Mucosa of gallbladder (tissue), 1 donor: ENCODE results near the gene MINDY4. TPM values are rescaled to one million over a fixed set of nuclear protein-coding genes. Genes with fewer than 3 reads are reported as not detected.

Experiments
- DNase-seq: peaks from one replicate; pipeline ENCODE4 v3.0.0-alpha.2; 2020; ENCODE audit warnings: low spot score
- total RNA-seq: library from RNA; stranded (reverse); gene quantifications from one replicate; pipeline ENCODE4 v1.2.1, GENCODE V29; 2021
- donor health status: DM: no; HTN: no; CAD: no.

Gene MINDY4
- total RNA-seq, 1 donor from 2014 or later: 23.1 TPM

- DNase-seq: no peak
These were observed 27.7 kb upstream of the MINDY4 start for GRCh38 chr7:30743371-30744074.

GRCh38 chr7:30744075-30744417 lies 27.2 kb upstream of the MINDY4 start:
- DNase-seq: no peak

- DNase-seq: no peak
These were observed 25.8 kb upstream of the MINDY4 start for GRCh38 chr7:30745261-30745941.

- no peak for DNase-seq
These were observed 21.2 kb upstream of the MINDY4 start for GRCh38 chr7:30750010-30750409.

- peak; percentile 65 for DNase-seq
These were observed 20.2 kb upstream of the MINDY4 start for GRCh38 chr7:30750683-30751650.

- DNase-seq: no peak
These were observed 19.4 kb upstream of the MINDY4 start, which contains the start of gene INMT for GRCh38 chr7:30751696-30752273. Gene INMT (plus strand): TSS chr7:30752135. CDS start chr7:30752151, 16 bp downstream.

GRCh38 chr7:30752484-30752883 lies 18.7 kb upstream of the MINDY4 start:
- no peak for DNase-seq

DNA sequence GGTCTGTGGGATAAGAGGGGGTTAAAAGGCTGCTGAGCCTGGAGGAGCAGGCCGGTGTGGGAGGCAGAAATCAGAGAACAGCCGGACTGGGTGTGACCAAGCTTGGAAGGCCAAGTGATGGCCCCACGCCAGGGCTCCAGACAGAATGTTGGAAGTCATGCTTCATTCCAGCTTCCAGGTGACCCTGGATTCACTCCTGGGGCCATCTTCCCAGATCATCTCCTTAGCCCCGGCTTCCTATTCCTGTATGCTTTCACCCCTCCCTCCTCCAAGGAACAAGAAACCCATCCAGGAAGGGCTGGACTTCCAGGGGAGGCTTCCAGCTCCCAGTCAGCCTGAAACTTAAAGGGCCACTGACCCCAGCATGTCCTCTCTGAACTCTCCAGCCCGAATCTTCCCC lies 18.2 kb upstream of the MINDY4 start:
- peak; percentile 71 for DNase-seq

- no peak for DNase-seq
These were observed 16.8 kb upstream of the MINDY4 start for GRCh38 chr7:30754315-30754877.

DNA sequence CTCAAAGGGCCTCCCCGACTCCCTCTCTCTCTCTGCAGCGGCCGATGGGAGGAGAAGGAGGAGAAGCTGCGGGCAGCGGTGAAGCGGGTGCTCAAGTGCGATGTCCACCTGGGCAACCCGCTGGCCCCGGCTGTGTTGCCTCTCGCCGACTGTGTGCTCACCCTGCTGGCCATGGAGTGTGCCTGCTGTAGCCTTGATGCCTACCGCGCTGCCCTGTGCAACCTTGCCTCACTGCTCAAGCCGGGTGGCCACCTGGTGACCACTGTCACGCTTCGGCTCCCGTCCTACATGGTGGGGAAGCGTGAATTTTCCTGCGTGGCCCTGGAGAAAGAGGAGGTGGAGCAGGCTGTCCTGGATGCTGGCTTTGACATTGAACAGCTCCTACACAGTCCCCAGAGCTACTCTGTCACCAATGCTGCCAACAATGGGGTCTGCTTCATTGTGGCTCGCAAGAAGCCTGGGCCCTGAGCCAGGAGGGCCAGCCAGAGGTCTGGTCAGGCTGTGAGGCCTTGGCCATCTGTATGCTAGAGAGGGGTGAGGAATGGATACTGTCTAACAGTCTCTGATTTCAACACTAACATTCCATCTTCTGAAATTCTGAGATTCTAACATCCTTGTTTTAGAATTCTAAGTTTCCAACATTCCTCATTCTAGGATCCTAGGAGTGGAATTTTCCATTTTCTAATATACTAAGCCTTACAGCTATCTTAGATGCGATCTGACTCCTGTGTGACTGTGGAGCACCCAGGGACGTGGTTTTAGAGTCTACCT lies 15.6 kb upstream of the MINDY4 start:
- DNase-seq: peak; percentile 62

DNA sequence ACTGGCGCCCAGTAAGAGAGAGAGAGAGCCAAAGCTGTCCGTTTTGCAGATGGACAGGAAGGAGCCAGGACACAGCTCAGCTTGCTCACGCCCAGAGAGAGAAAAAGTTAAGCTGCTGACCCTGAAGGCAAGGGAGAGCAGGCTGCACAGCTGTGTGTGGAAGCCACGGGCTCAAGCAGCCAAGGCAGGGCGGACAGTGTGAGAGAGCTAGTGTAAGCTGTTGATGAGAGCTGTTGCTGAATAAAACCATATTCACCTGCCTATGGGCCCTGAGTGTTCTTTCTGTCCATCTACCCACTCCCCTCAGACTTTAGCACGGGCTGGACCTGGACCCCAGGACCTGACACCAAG lies 13.9 kb upstream of the MINDY4 start:
- no peak for DNase-seq

DNA sequence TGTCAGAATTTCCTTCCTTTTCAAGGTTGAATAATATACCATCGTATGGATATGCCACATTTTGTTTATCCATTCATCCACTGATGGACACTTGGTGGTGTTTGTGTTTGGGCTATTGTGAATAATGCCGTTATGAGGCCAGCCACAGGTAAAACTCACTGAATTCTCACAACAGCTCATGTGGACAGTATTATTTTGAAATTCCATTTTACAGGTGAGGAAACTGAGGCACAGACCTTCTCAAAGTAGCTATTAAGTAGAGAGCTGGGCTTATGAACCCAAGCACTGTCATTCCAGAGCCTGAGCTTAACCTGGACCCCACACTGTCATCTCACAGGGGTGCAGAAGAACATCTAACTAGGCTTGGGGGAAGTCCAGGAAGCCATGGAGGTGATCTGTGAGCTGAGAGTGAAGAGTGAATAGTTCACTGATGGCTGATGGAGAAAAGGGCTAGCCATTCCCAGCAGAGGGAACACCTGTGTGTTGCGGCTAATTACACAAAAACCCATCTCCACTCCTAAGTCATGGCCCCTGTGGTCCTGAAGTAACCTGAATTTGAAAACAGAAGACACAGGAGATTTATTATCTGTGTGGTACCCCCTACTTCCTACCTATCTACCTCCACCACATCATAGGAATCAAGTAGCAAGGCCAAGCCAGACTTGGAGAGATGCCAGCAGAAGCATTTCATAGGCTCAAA lies 10.6 kb upstream of the MINDY4 start:
- DNase-seq: no peak

- no peak for DNase-seq
These were observed 9.7 kb upstream of the MINDY4 start for GRCh38 chr7:30761214-30762156.

DNA sequence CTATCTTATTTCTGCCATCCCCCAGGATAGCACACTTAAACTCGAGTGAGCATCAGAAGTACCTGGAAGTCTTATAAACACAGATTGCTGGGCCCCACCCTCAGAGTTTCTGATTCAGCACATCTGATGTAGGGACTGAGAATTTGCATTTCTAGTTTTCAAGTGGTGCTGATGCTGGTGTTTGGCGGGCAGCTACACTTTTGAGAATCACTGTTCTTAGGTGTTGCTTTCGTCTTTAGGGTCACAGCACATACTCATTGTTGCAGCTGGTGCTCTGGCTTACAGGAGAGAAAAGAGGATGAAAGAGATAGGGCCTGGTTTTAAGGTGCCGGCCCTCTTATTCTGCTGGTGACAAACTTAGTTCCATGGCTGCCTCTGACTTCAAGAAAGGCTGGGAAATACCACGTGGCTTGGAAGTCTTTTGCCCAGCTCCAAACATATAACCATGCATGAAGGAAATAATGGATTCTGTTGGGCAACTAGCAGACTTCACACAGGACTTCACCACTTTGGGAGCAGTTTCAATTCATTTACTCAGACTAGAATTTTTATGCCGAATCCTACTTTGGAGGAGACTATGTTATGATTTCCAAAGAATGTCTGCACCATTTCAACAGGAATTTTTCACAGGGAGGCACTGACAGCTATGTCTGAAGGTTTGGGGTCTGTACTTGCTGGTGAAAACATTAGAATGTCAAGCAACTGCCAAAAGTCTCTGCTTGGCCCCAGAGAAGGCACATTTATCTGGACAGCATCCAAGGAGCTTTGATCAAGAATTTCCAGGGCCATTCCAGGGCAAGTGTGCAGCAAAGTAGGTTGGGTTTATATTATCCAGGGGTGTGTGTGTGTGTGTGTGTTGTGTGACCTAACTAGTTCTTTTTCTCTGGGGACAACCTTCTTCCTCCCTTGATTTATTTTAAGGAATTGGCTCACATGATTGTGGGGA lies 6.9 kb upstream of the MINDY4 start:
- DNase-seq: peak; percentile 74

GRCh38 chr7:30765408-30765807 lies 5.8 kb upstream of the MINDY4 start:
- no peak for DNase-seq

- DNase-seq: no peak
These were observed 408 bp upstream of the MINDY4 start for GRCh38 chr7:30770845-30771173.

- no peak for DNase-seq
These were observed 736 bp downstream of the MINDY4 start for GRCh38 chr7:30771880-30772425.

GRCh38 chr7:30772984-30773383 lies 1.8 kb downstream of the MINDY4 start:
- no peak for DNase-seq
